Measurements from ENCODE around the gene GZMM.

- no peak for TF ChIP-seq CTCF (IDR thresholded peaks at IDR 0.05)
- TF ChIP-seq POLR2A (IDR thresholded peaks at IDR 0.05; ENCODE audit: low read depth) = no peak
These were observed 17.9 kb upstream of the GZMM start for GRCh38 chr19:525857-526419.
